BLaER1 treated with 17β-estradiol and CSF1 and Interleukin-3, amounts not matched to agents 10 nM and 100 nM (cell line): ENCODE results near the gene NOSIP.
A peak's percentile ranks its signal among the peaks of the same experiment; 100 is the strongest.

ENCODE experiments used
- H3K27ac ChIP-seq, 11 experiments: shearing (Covaris generic); formaldehyde crosslinking; 2 replicates each; pipeline ENCODE4 v1.8.1; 2022
- H3K27me3 ChIP-seq, 11 experiments: shearing (Covaris generic); formaldehyde crosslinking; 2 replicates each; pipeline ENCODE4 v1.8.1; 2022
- H3K36me3 ChIP-seq, 11 experiments: shearing (Covaris generic); formaldehyde crosslinking; 2 replicates each; pipeline ENCODE4 v1.8.1; 2022
- H3K4me1 ChIP-seq, 10 experiments: shearing (Covaris generic); formaldehyde crosslinking; 2 replicates each; pipeline ENCODE4 v1.8.1; 2022
- H3K4me2 ChIP-seq, 11 experiments: shearing (Covaris generic); formaldehyde crosslinking; 2 replicates each; pipeline ENCODE4 v1.8.1; 2022
- H3K4me3 ChIP-seq, 10 experiments: shearing (Covaris generic); formaldehyde crosslinking; 2 replicates each; pipeline ENCODE4 v1.8.1; 2022
- H3K9ac ChIP-seq, 11 experiments: shearing (Covaris generic); formaldehyde crosslinking; 2 replicates each; pipeline ENCODE4 v1.8.1; 2022
- H3K9me3 ChIP-seq, 11 experiments: shearing (Covaris generic); formaldehyde crosslinking; replicated peaks in 1 of 11; 2 replicates each; pipeline ENCODE4 v1.8.1; 2022
- H4K20me1 ChIP-seq, 11 experiments: shearing (Covaris generic); formaldehyde crosslinking; 2 replicates each; pipeline ENCODE4 v1.8.1; 2022
- Cebpa-rat ChIP-seq, 11 experiments: shearing (Covaris generic); IDR thresholded peaks; 2 replicates each; pipeline ENCODE4 v1.8.1; 2022

NOSIP gene

DNA sequence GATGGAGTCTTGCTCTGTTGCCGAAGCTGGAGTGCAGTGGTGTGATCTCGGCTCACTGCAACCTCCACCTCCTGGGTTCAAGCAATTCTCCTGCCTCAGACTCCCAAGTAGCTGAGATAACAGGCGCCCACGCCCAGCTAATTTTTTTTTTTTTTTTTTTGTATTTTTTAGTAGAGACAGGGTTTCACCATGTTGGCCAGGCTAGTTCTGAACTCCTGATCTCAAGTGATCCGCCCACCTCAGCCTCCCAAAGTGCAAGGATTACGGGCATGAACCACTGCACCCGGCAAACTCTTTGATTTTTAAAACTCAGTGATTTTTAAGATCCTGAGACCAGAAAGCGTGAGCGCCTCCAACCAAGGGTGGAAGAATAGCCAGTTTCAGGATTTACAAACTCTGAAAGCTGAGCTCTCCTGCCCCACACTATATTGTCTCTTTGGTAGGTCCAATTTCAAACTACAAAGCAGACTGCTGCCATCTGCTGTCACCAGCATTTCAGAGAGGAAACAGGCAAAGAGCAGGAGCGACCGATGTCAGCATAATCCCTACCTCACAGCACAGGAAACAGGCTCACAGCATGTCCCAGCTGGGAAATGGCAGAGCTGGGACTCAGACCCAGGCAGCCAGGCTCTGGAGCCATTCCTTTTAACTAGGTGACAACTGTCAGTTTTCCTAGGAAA lies 9.2 kb downstream of the NOSIP start:
- Histone ChIP-seq H3K9ac (peak overlapping the region in 10 of 11 experiments; percentile 2 to 59 (median 42); a peak in 14 of 22 replicates), H3K27ac (peak overlapping the region in 9 of 11 experiments; percentile 37 to 63 (median 51); a peak in 18 of 22 replicates), H3K4me1 (peaks cover 52 to 75% (median 61%) of the 10 kb centered on the region in 10 experiments), H3K4me2 (peak overlapping the region; percentile 12 to 85 (median 48); a peak in 21 of 22 replicates), H3K36me3 (peaks cover 21 to 45% (median 36%) of the 10 kb centered on the region in 11 experiments), H4K20me1 (peaks cover 35 to 94% (median 65%) of the 10 kb centered on the region in 11 experiments; a peak in 21 of 22 replicates), H3K4me3 (no peak overlapping the region), H3K27me3 (no peaks in the 10 kb centered on the region), H3K9me3 (no peaks in the 10 kb centered on the region)
- no peak for TF ChIP-seq Cebpa-rat (IDR thresholded peaks at IDR 0.05)

GRCh38 chr19:49570138-49570856 lies 10.1 kb downstream of the NOSIP start:
- peaks cover 13 to 45% (median 36%) of the 10 kb centered on the region in 11 experiments for H3K36me3 ChIP-seq
- H3K9me3 ChIP-seq, result no peaks in the 10 kb centered on the region
- peak overlapping the region in 9 of 11 experiments; percentile 37 to 84 (median 52); a peak in 16 of 22 replicates for H3K27ac ChIP-seq
- peak overlapping the region; percentile 12 to 85 (median 48); a peak in 21 of 22 replicates for H3K4me2 ChIP-seq
- no peaks in the 10 kb centered on the region for H3K27me3 ChIP-seq
- H4K20me1 ChIP-seq, result peaks cover 40 to 94% (median 72%) of the 10 kb centered on the region in 11 experiments
- no peak overlapping the region for H3K4me3 ChIP-seq
- no peak for TF ChIP-seq Cebpa-rat (IDR thresholded peaks at IDR 0.05)
- peak overlapping the region in 8 of 11 experiments; percentile 31 to 59 (median 50); a peak in 16 of 22 replicates for H3K9ac ChIP-seq
- peaks cover 54 to 79% (median 63%) of the 10 kb centered on the region in 10 experiments for H3K4me1 ChIP-seq

GRCh38 chr19:49567861-49568441 lies 12.4 kb downstream of the NOSIP start:
- Histone ChIP-seq H3K4me1 (peaks cover 62 to 83% (median 76%) of the 10 kb centered on the region in 10 experiments), H3K36me3 (peaks cover 0 to 41% (median 25%) of the 10 kb centered on the region in 11 experiments; a peak in 17 of 22 replicates), H4K20me1 (peaks cover 50 to 98% (median 91%) of the 10 kb centered on the region in 11 experiments), H3K4me2 (peak overlapping the region; percentile 56 to 74 (median 67)), H3K27ac (peak overlapping the region in 9 of 11 experiments; percentile 57 to 84 (median 78); a peak in 18 of 22 replicates), H3K27me3 (no peaks in the 10 kb centered on the region), H3K9ac (peak overlapping the region in 10 of 11 experiments; percentile 25 to 75 (median 57); a peak in 20 of 22 replicates), H3K4me3 (no peak overlapping the region), H3K9me3 (no peaks in the 10 kb centered on the region)
- peak in 6 of 11 experiments; percentile 16 to 91 (median 72); a peak in 9 of 22 replicates for TF ChIP-seq Cebpa-rat (IDR thresholded peaks at IDR 0.05)

GRCh38 chr19:49566302-49566701 lies 14.1 kb downstream of the NOSIP start:
- Histone ChIP-seq H3K9ac (no peak overlapping the region), H3K27ac (peak overlapping the region in 7 of 11 experiments; percentile 0 to 78 (median 13); a peak in 9 of 22 replicates), H3K9me3 (no peaks in the 10 kb centered on the region), H3K4me2 (peak overlapping the region in 3 of 11 experiments; percentile 43 to 69 (median 45); a peak in 3 of 22 replicates), H3K4me3 (no peak overlapping the region), H4K20me1 (peaks cover 57 to 98% (median 92%) of the 10 kb centered on the region in 11 experiments), H3K4me1 (peaks cover 72 to 87% (median 85%) of the 10 kb centered on the region in 10 experiments), H3K36me3 (peaks cover 0 to 48% (median 29%) of the 10 kb centered on the region in 11 experiments; a peak in 15 of 22 replicates), H3K27me3 (no peaks in the 10 kb centered on the region)
- no peak for TF ChIP-seq Cebpa-rat (IDR thresholded peaks at IDR 0.05)

DNA sequence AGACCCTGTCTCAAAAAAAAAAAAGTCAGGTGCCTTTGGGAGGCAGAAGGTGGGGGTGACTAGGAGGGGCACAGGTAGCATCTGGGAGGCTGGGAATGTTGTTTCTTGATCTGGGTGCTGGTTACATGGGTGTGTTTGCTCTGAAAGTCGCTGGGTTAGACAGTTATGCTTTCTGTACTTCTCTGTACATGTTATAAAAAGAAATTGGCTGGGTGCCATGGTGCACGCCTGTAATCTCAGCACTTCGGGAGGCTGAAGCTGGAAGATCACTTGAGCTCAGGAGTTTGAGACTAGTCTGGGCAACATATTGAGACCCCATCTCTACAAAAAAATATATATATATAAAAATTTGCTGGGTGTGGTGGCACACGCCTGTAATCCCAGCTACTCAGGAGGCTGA lies 15.1 kb downstream of the NOSIP start:
- peak overlapping the region in 8 of 11 experiments; percentile 0 to 78 (median 12); a peak in 9 of 22 replicates for H3K27ac ChIP-seq
- H3K9ac ChIP-seq, result peak overlapping the region in 2 of 11 experiments; percentile 1 to 50; a peak in 6 of 22 replicates
- no peak for TF ChIP-seq Cebpa-rat (IDR thresholded peaks at IDR 0.05)
- peaks cover 72 to 87% (median 85%) of the 10 kb centered on the region in 10 experiments for H3K4me1 ChIP-seq
- peak overlapping the region in 10 of 11 experiments; percentile 7 to 77 (median 37); a peak in 17 of 22 replicates for H3K4me2 ChIP-seq
- H3K36me3 ChIP-seq, result peaks cover 2 to 49% (median 31%) of the 10 kb centered on the region in 11 experiments; a peak in 18 of 22 replicates
- H4K20me1 ChIP-seq, result peaks cover 57 to 98% (median 93%) of the 10 kb centered on the region in 11 experiments; a peak in 20 of 22 replicates
- H3K9me3 ChIP-seq, result no peaks in the 10 kb centered on the region
- no peak overlapping the region for H3K4me3 ChIP-seq
- H3K27me3 ChIP-seq, result no peaks in the 10 kb centered on the region

- H3K4me1 ChIP-seq, result peaks cover 78 to 90% (median 88%) of the 10 kb centered on the region in 10 experiments
- peak overlapping the region in 1 of 11 experiments; percentile 13; a peak in 1 of 22 replicates for H3K27ac ChIP-seq
- peak overlapping the region in 3 of 11 experiments; percentile 20 to 77 (median 50); a peak in 4 of 22 replicates for H3K4me2 ChIP-seq
- H3K9ac ChIP-seq, result no peak overlapping the region
- no peak overlapping the region for H3K4me3 ChIP-seq
- H4K20me1 ChIP-seq, result peaks cover 56 to 100% (median 94%) of the 10 kb centered on the region in 11 experiments; a peak in 20 of 22 replicates
- no peaks in the 10 kb centered on the region for H3K27me3 ChIP-seq
- TF ChIP-seq Cebpa-rat (IDR thresholded peaks at IDR 0.05), result no peak
- no peaks in the 10 kb centered on the region for H3K9me3 ChIP-seq
- H3K36me3 ChIP-seq, result peaks cover 7 to 55% (median 37%) of the 10 kb centered on the region in 11 experiments
Measured at GRCh38 chr19:49564616-49565045, 15.7 kb downstream of the NOSIP start.

DNA sequence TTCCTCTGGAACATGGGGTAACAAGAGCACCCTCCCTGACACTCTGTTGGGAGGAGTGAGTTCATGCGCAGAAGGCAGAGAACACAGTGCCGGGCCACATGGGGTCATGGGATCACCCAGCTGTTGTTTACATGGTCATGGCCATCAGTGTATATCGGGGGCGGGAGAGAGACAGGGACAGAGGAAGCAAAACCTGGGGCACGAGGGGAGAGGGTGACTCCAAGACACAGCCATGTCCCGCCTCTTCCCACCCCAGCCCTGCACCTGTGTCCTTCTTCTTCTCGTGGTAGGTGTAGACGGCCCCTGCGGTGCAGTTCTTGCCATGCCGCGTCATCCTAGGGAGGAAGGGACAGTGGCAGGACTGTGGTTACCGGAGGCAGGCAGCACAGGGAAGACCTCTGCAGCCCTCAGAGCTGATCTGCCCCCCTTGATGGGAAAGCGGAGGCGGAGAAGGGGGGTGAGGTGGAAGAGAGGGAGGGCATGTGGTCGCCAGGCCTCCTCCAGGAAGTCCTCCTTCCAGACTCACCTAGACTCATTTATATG lies 19.9 kb downstream of the NOSIP start:
- peaks cover 30 to 93% (median 69%) of the 10 kb centered on the region in 11 experiments; a peak in 20 of 22 replicates for H4K20me1 ChIP-seq
- peak overlapping the region in 1 of 10 experiments; percentile 12; a peak in 1 of 20 replicates for H3K4me3 ChIP-seq
- peak overlapping the region; percentile 48 to 79 (median 70) for H3K4me2 ChIP-seq
- no peaks in the 10 kb centered on the region for H3K27me3 ChIP-seq
- H3K9me3 ChIP-seq, result no peaks in the 10 kb centered on the region
- H3K36me3 ChIP-seq, result peaks cover 46 to 79% (median 66%) of the 10 kb centered on the region in 11 experiments
- no peak for TF ChIP-seq Cebpa-rat (IDR thresholded peaks at IDR 0.05)
- peaks cover 49 to 68% (median 62%) of the 10 kb centered on the region in 10 experiments for H3K4me1 ChIP-seq
- peak overlapping the region; percentile 21 to 67 (median 45); a peak in 19 of 22 replicates for H3K27ac ChIP-seq
- H3K9ac ChIP-seq, result peak overlapping the region; percentile 21 to 66 (median 50); a peak in 18 of 22 replicates
